GM12878 (cell line): ENCODE data around the gene CDKN1B.

Experiments
- CTCF ChIP-seq, 3 experiments: IDR thresholded peaks in 2 of 3; conservative IDR thresholded peaks in 1 of 3; 2 replicates each; pipeline ENCODE4 v1.5.1; 2011; ENCODE audit warnings: low read depth in 3 of 3, low read length in 3 of 3, mild to moderate bottlenecking in 3 of 3, control low read depth in 2 of 3, moderate library complexity in 2 of 3, inconsistent platforms in 1 of 3, mixed read lengths in 1 of 3; ENCODE audit not compliant: control insufficient read depth in 2 of 3, insufficient read depth in 1 of 3; ENCODE audit errors: extremely low read depth in 1 of 3
- E2F4 ChIP-seq: IDR thresholded peaks from 2 replicates; pipeline ENCODE4 v1.6.1; 2012; ENCODE audit warnings: low read depth, low read length, improper control_type of control experiment
- HDAC2 ChIP-seq: fragments of 200-600 bp; sonication (generic); IDR thresholded peaks from 2 replicates; pipeline ENCODE4 v1.6.1; 2017
- IRF3 ChIP-seq: fragments of 450-650 bp; IDR thresholded peaks from 2 replicates; pipeline ENCODE4 v1.6.1; 2014; ENCODE audit warnings: mild to moderate bottlenecking
- JUND ChIP-seq: IDR thresholded peaks from 2 replicates; pipeline ENCODE4 v1.6.1; 2012; ENCODE audit warnings: low read depth, mild to moderate bottlenecking, low read length, improper control_type of control experiment, moderate library complexity
- MTA3 ChIP-seq: IDR thresholded peaks from 2 replicates; pipeline ENCODE4 v1.6.1; 2012; ENCODE audit warnings: low read length, inconsistent platforms, borderline replicate concordance
- POLR2AphosphoS5 ChIP-seq: IDR thresholded peaks from 2 replicates; pipeline ENCODE4 v1.6.1; 2011; ENCODE audit warnings: mild to moderate bottlenecking, low read length, inconsistent platforms
- SMC3 ChIP-seq: IDR thresholded peaks from 2 replicates; pipeline ENCODE4 v1.6.1; 2011; ENCODE audit warnings: low read length, improper control_type of control experiment, borderline replicate concordance
- USF2 ChIP-seq: IDR thresholded peaks from 2 replicates; pipeline ENCODE4 v1.6.1; 2011; ENCODE audit warnings: low read depth, low read length, improper control_type of control experiment, borderline replicate concordance
- YY1 ChIP-seq: IDR thresholded peaks from 2 replicates; pipeline ENCODE4 v1.6.1; 2011; ENCODE audit warnings: low read depth, mild to moderate bottlenecking, low read length
- ZNF24 ChIP-seq: fragments of 450-650 bp; IDR thresholded peaks from 2 replicates; pipeline ENCODE4 v1.6.1; 2017; ENCODE audit warnings: antibody characterized with exemption, mild to moderate bottlenecking

- no peak for TF ChIP-seq SMC3
- no peak for TF ChIP-seq POLR2AphosphoS5
- no peak for TF ChIP-seq USF2
- no peak for TF ChIP-seq YY1
- TF ChIP-seq IRF3, result no peak
- no peak for TF ChIP-seq CTCF (IDR thresholded peaks at IDR 0.05 in 2 of 3, conservative IDR thresholded peaks at IDR 0.05 in 1 of 3; ENCODE audit: control insufficient read depth in 2 of 3, extremely low read depth in 1 of 3, insufficient read depth in 1 of 3, low read depth in 3 of 3, low read length in 3 of 3)
- no peak for TF ChIP-seq MTA3
- TF ChIP-seq ZNF24, result no peak
- no peak for TF ChIP-seq JUND
- no peak for TF ChIP-seq E2F4
- no peak for TF ChIP-seq HDAC2
These were observed 40.0 kb downstream of the CDKN1B start for GRCh38 chr12:12757121-12757520.
